ENCODE results near the gene ELFN1.
"Not testable (repeated sequence)": the region's sequence is repeated elsewhere in the genome, so short reads cannot be mapped to it uniquely, and the experiment has no call there.

Gene ELFN1

DNA sequence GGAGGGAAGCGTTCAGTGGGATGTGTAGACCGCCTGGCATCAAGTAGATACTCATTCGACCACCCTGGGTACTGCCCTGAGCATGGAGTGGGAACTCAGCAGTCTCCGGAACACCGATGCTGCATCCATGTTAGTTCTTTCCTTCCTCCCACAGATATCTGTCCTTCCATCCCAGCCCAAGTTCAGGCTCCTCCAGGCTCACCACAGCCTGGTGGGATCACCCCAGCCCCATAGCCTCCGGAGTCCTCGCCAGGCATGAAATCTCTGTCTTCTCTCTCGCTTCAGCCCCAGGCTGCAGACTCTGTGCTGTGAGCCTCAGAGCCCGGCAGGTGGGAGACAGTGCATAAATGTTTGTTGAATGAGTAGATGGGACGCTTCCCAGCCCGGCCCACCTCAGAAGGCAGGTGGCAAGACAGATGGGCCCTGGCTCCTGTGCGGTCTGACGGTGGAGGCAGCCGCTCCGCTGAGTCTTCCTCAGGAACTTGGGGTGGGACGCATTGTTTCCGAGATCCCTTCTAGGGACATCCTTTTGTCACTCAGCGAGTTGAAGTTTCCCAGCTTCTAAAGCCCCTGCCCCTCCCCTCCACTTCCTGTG, 42.9 kb downstream of the ELFN1 start:
- no peak for DNase-seq (ENCODE audit: low read depth)

DNA sequence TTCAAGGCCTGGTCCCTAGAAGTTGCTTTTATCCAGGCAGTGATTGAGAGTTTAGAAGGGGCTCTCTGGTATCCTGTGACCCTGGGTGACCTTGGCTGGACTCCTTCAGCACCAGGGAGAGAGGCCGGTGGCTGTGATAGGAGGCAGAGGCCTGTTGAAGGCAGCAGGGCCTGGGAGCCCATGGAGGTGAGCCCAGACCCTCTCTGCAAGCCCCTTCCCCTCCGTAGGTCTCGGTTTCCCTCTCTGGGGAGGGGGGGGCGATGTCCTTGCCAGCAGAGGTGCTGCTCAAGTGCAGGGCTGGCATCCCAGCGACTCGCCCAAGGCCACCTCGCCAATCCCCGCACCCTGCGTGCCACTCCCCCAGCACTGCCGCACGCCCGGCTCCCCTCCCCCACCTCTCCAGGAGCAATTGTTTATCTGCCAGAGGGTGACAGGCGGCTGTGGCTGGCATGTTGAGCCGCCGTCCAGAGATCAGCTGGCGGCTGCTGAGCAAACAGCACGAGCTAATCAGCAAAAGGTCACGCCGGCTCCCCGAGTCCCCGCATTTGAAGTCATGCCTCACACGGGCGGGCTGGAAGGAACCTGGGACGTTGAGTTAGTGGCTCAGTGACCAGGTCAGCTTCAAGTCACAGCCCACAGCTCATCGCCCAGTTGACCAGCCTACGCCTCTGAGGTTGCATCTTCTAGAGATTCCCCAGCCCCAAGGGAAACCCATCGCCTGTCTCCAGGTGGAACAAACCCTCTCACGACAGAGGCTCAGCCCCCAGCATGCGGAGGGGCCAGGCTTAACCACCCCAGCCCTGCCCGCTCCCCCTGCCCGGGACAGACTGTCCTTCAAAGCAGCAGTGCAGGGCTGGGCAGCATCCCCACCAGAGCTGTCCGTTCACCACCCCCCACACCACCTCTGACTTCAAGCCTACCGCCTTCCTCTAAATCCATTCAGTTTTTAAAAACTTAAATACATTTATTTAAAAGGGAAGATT, 43.7 kb downstream of the ELFN1 start:
- DNase-seq (ENCODE audit: low read depth): no peak

DNA sequence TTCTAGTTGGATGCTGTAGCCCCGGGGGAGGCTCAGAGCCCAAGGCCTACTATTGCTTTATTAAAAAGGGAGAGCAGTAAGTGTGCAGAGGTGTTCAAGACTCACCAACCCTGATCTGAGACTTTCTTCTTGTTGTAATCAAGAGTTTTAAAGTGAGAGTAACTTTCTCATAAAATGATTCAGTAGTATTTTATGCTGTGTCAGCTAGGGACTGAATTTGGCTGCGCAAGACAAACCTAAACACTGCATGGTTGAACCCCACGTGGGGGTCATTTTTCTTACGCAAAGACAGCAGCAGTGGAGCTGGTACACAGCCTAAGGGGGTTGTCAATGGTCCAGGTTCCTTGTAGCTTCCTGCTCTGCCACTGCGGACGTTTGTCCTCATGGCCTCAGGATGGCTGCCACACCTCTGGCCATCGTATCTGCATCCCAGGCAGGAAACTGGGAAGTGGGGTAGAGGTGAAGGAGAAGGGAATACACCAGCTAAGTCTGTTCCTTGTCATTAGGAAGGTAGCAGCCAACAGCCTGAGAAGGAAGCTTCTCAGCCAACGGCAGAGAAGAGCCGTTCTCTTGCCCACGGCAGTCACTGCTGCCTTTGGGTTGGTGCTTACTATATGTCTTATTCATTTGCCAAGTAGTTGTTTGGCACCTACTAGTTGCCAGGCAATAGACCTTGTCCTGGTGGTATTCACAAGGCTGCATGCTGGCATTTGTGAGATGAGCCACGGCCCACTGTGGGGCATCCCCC, 44.7 kb downstream of the ELFN1 start:
- DNase-seq (ENCODE audit: low read depth): no peak

DNA sequence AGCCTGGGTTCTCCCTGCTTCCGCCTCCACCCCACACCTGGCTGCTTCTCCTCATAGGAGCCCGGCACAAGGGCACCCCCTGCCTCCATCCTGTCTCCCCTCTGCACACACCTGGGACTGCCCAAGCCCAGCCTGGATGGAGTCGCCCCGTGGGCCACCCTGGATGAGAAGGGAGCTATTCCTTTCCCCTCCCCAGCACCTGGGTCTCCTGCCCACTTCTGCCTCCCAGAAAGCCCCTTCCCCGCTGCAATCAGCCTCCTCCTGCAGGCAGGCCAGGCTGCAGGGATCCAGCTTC, 45.2 kb downstream of the ELFN1 start:
- no peak for DNase-seq (ENCODE audit: low read depth)

DNA sequence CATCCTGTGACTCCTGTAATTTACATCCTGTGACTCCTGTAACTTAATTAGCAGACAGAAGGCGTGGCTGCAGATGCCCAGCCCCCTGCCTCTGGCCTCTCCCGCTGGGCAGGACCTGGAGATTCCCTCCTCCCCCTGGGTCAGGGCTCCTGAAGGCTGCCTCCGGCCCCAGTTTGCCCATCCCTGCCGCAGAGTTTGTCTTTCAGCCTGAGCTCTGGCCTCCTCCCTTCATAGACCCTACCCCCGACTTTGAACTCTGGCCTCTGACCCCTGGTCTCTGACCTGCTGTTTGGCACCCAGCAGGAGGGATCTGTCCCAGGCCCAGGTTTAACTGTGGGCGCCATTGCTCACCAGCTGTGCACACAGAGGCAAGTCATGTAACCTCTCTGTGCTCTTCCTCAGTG, 45.6 kb downstream of the ELFN1 start:
- no peak for DNase-seq (ENCODE audit: low read depth)

DNA sequence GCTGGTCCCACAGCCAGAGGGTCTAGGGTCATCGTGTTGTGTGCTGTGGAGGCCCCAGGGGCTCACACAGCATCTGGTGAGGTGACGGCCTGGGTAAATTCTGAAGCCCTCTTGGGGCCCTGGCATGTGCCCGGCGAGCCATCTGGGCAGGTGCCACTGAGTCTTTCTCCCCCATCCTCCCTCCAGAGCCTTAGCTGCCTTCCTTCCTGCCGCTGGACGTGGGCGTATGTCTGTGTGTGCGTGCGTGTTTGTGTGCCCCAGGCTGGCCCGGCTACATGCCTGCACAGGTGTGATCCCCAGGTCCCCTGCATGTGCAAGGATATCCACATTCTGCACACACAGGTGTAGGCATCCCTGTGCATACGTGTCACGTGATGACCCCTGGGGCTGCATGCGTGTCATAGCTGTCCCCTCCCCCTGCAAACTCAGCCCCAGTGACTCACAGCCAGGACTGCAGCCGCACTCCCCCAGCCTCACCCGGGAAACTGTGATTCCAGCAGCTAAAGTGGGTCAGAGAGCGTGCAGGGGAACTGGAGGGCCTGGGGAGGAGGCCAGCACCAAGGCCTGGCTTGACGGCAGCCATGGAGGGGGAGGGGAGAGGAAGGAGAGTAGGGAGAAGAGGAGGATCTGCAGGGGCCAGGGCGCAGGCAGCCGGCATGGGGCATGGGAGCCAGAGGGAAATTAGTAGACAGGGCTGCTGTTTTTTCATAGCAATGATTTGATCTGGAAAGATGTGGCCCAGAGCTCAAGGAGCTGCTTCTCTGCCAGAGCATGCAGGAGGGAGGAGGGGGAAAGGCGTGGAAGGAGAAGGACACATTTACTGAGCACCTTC, 46.4 kb downstream of the ELFN1 start:
- no peak for DNase-seq (ENCODE audit: low read depth)

DNA sequence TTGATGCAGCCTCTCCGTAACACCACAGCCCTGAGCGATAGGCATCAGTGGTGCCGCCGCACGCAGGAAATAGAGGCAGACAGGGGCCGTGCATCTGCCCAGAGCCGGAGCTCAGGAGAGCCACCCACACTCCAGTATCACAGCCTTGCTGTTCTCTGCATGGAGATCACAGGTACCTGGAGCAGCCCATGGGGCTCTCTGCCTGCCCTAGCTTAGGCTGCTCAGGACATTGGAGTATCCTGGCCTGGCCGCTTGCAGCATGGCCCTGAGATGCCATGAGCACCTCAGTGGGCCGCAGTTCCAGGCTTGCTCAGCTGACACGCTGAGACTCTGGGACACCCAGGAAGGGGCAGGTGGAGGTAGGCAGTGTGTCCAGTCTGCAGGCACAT, 47.0 kb downstream of the ELFN1 start:
- DNase-seq (ENCODE audit: low read depth): no peak

DNA sequence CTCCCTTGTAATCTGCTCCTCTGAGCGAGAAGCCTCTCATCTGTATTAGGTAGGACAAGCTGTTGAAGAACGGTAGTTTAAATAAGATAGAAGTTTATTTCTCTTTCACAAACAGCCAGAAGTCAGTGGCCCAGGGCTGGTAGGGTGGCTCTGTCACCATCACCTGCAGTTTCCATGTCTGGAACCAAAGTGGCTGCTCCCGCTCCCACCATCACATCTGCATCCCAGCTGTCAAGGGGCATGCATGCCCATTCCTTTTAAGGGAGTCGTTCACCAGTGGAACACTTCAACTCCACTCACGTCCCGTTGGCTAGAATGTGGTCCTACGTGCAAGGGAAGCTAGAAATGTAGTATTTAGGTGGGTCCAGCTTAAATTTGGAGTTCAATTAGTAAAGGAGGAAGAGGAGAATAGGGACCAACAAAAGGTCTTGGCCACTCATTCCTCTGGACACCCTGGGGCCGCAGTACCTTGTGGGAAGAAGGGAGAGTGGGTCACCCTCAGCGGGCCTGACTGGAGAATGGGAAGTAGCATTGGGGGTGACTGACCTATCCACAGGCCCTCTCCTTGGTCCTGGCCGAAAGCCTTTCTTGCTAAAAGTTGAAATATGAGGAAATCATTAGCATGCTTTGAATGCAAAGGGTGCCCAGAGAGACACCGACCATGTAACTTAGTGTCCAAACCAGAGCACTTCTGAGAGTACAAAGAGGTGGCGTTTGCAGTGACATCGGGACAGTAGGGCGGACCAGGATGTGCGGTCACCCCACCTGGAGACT, 48.0 kb downstream of the ELFN1 start:
- no peak for DNase-seq (ENCODE audit: low read depth)

DNA sequence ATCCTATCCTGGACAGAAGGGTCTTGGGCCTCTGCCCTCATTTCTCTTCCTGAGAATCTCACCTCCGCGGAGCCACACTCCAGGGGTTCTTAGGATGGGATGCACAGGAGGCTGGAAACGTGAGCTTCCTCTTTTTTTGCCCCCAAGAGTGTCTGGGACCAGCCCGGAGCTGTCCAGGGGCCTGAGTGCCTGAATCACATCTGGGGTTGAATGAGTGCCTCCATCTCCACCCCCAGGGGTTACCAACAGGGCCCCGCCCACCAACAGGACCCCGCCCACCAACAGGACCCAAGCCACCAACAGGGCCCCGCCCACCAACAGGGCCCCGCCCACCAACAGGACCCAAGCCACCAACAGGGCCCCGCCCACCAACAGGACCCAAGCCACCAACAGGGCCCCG, 48.8 kb downstream of the ELFN1 start:
- DNase-seq (ENCODE audit: low read depth): not testable (repeated sequence)

DNA sequence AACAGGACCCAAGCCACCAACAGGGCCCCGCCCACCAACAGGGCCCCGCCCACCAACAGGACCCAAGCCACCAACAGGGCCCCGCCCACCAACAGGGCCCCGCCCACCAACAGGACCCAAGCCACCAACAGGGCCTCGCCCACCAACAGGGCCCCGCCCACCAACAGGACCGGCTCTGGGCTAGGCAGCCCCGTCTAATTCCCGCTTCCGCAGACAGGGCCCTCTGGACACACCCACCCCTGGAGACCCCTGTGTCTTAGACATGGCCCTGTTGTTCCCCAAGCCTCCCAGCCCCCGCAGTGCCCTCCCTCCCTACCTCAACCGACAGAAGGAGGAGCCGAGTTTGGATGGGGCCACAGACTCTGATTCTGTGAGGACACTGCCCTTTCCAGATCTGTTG, 49.2 kb downstream of the ELFN1 start:
- DNase-seq (ENCODE audit: low read depth): not testable (repeated sequence)

DNA sequence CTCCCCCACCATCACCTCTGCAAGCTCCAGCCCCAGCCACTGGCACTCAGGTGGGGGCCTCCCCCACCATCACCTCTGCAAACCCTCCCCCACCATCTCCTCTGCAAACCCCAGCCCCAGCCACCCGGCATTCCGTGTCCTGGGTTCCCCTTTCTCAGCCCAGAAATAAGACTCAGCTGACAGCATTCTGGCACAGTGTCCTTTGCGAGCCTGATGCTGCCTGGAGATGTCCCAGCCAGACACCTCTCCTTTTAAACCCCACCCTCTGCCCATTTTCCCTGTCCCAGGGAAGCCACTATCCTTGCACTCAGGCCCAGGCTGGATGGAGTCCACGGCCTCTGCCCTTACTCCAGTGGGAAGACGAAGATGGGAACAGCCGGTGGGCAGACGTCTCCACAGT, 49.8 kb downstream of the ELFN1 start:
- no peak for DNase-seq (ENCODE audit: low read depth)

DNA sequence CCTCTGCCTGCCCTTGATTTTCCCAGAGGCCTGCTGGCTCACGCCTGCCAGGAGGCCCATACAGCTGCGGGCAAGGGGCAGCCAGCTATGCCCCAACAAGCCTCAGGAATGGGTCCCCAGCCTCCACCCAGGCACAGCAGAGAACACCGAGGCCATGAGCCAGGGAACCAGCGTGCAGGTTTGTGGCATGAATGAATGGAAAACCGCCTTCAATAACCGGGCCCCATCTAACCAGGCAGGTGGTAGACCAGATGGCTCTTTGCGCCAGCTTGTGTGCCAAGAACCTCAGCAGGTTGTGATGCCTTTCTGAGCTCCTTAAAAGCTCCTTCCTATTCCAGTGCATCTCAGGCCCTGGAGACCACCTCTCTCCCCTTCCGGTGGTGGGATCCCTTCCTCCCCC, 50.2 kb downstream of the ELFN1 start:
- DNase-seq (ENCODE audit: low read depth): no peak

DNA sequence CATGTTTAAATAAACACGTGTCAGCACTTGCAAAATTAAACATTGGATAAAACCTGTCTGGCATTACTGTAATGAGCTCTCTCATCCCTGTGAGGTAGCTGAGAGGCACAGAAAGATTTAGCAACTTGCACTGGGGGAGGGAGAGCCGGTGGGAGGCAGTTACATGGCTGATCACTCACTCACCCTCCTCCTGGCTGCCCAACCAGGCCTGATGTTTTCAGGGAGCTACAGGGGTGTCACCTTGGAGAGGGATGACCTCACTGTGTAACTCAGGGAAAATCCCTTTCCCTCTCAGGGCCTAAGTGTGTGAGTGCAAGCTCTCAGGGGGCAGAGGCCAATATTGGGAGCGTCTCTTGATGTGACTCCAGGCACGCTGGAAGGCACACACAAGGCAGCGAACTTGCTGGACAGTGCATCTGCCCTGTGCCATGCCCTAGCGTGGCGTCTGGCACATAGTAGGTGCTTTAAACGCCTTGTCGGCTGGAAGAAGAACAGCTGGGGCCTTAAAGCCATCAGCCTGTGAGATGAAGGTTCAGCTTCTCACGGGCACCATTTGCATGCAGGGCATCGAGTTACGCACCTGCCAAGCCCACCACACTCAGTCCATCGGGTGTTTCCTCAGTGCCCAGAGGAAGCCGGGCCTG, 51.1 kb downstream of the ELFN1 start:
- DNase-seq (ENCODE audit: low read depth): no peak

DNA sequence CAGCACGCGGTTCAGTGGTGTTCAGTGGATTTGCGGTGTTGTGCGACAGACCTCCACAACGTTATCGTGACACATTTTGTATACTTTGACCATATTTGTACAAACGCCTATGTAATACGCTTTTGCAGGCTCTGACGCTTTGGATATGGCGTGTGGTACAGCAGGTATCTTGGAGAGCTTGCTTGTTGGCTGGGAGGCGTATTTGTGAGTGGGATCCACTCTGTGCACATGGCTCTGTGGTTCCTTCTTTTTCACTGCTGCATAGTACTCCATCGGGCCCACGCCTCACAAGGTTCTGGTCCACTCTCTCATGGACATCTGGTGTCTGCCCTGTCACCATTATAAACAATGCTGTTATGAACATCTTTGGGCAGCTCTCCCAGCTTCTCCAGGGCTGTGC, 53.2 kb downstream of the ELFN1 start:
- DNase-seq (ENCODE audit: low read depth): no peak

DNA sequence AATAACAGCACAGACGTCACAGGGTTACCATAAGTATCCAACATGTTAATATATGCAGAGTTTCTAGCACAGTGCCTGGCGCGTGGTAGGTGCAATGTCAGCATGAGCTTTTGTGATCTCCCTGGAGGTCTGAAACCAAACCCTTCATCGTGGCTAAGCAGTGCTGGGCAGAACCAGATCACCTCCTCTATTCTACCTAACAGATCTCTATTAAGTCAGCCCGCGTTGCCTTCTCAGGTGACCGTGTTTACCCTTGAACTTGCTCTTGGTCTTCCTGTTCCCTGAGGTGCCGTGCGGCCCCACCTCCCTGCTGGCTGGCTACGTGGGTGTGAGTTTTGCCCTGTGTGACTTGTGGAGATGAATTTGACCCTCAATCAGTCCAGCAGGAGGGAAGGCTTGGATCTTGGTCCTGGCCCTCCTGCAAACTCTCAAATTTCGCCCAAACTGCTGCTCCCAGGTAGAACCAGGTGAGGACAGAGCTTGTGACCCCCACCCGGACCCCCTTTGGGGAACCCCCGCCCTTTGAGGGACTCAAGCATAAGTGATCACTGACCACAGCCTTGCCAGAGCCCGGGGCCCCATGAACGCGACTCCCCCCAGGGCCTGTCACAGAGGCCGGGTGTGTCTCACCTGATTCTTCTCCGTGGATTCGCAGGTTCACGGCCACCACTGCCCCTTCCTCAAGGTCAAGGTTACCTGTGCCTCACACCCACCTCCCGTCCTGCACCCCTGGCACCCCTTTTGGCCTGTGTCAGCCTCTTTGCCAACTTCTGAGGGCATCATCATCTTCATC, 54.2 kb downstream of the ELFN1 start:
- DNase-seq (ENCODE audit: low read depth): no peak

DNA sequence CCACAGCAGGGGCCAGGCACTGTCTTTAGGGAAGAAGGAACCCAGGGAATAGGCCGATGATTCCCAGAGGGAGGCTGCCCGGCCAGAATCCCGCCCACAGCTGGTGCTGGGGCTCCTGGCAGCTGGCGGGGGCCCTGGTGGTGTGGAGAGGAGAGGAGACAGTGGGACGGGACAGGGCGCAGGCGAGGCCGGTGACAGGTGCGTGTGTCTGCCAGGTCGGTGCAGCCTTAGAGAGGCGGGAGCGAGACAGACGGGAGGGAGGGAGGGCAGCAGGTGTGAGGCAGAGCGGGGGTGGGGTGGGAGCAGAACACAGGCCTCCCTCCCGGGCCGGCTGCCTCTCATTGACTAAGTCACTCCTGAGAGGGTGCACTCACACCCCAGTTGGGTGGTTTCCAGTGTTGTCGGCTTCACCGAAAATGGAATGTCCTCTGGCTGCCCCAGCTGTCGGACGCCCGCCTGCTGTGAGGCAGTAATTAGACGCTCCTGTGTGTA, 55.2 kb downstream of the ELFN1 start:
- DNase-seq (ENCODE audit: low read depth): no peak

DNA sequence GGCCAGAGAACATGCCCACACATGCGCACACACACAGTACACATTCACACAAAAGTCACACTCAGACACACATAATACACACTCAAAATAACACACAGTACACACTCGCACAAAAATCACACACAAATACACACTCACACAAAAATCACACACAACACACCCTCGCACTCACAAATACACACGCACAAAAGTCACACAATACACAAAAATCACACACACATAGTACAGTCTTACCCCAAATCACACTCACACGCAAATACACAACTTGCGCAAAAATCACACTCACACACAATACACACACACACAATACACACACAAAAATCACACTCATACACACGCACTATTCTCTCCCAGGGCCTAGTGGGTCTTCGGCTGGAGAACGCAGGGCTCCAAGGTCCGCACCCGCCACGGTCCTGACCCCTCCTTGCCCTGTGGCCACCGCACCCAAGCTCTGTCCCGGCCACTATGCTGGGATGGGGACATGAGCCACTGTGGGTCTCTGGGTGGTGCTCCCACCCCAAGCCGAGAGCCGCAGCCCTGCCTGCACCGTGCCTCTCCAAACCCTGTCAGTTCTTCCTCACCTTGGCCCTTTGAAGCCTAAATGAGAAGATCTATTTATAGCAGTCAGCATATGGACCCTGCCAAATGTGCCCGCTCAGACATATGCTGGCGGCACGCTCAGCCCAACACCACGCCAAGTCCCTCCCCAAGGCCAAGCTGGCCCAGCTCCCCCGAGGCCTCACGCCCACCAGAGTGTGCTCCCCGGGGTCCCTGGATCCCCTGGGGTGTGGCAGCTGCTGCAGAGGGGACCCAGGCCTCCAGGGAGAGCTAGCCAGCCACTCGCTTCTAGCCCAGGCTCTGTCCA, 55.9 kb downstream of the ELFN1 start:
- no peak for DNase-seq (ENCODE audit: low read depth)

DNA sequence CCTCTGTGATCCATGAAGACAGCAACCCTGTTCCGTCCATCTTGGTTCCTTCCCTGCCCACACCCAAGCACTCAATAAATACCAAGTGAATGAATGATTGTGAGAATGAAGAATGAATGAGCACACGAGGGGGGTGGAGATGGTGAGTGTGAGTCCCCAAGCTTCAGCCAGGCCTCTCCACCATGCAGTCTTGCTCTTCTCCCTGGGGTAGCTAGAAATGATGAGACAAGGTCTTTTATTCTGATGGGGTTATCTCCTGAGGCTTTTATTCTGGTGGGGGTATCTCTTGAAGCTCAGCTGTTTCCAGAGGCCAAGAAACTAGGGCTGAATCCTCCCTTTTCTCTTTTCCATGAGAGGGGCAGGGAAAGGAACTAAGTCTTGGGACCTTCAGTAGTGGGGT, 57.0 kb downstream of the ELFN1 start:
- DNase-seq (ENCODE audit: low read depth): no peak

Measured in activated gamma-delta T cell treated with anti-CD3 and anti-CD28 coated beads, Interleukin-2, amount 50 U/mL, for 16 hours (primary cell).